OCI-LY1 (cell line): Measurements from ENCODE around the gene PPEF2.

ENCODE experiments used
- H2AFZ ChIP-seq: fragments of 200-600 bp; sonication (generic), shearing (Covaris generic); 2 replicates; pipeline ENCODE4 v1.6.0; 2014; ENCODE audit warnings: antibody characterized with exemption, mild to moderate bottlenecking, low read length
- H3F3A ChIP-seq: fragments of 200-600 bp; sonication (generic), shearing (Covaris generic); 2 replicates; pipeline ENCODE4 v1.6.0; 2014; ENCODE audit warnings: mild to moderate bottlenecking, antibody characterized with exemption, low read length, moderate library complexity; ENCODE audit not compliant: insufficient read depth
- H3K27ac ChIP-seq: fragments of 200-600 bp; sonication (generic); 2 replicates; pipeline ENCODE4 v1.5.1; 2014; ENCODE audit warnings: low read length, mixed run types, mild to moderate bottlenecking, low read depth; ENCODE audit not compliant: poor library complexity, severe bottlenecking
- H3K27me3 ChIP-seq: fragments of 200-600 bp; sonication (generic); 2 replicates; pipeline ENCODE4 v1.6.0; 2014; ENCODE audit warnings: antibody characterized with exemption, mild to moderate bottlenecking, low read length, moderate library complexity; ENCODE audit not compliant: insufficient read depth
- H3K36me3 ChIP-seq: fragments of 200-600 bp; sonication (generic); 2 replicates; pipeline ENCODE4 v1.6.1; 2014; ENCODE audit warnings: mild to moderate bottlenecking, antibody characterized with exemption, low read length, moderate library complexity, mixed read lengths; ENCODE audit not compliant: insufficient read depth
- H3K4me1 ChIP-seq: fragments of 200-600 bp; sonication (generic); 2 replicates; pipeline ENCODE4 v1.5.1; 2014; ENCODE audit warnings: mild to moderate bottlenecking, low read length, moderate library complexity; ENCODE audit not compliant: insufficient read depth, severe bottlenecking
- H3K4me2 ChIP-seq: fragments of 200-600 bp; sonication (generic), shearing (Covaris generic); 2 replicates; pipeline ENCODE4 v1.6.1; 2014; ENCODE audit warnings: low read length
- H3K4me3 ChIP-seq: fragments of 200-600 bp; sonication (generic); 2 replicates; pipeline ENCODE4 v1.5.1; 2014; ENCODE audit warnings: low read length, low read depth, mild to moderate bottlenecking, mixed read lengths; ENCODE audit not compliant: poor library complexity, severe bottlenecking
- H3K79me2 ChIP-seq: fragments of 200-600 bp; shearing (Covaris generic); 2 replicates; pipeline ENCODE4 v1.6.1; 2016; ENCODE audit warnings: mixed run types, low read length, mixed read lengths; ENCODE audit not compliant: insufficient read depth
- H3K9ac ChIP-seq: fragments of 200-600 bp; sonication (generic), shearing (Covaris generic); 2 replicates; pipeline ENCODE4 v1.6.1; 2014; ENCODE audit warnings: mild to moderate bottlenecking, low read length, mixed read lengths
- H3K9me2 ChIP-seq: fragments of 200-600 bp; sonication (generic), shearing (Covaris generic); 2 replicates; pipeline ENCODE4 v1.6.1; 2014; ENCODE audit warnings: low read depth, mild to moderate bottlenecking, low read length, mixed read lengths
- H3K9me3 ChIP-seq: fragments of 200-600 bp; shearing (Covaris generic); 2 replicates; pipeline ENCODE4 v1.6.1; 2014; ENCODE audit warnings: low read length, mixed read lengths
- H4K20me1 ChIP-seq: fragments of 200-600 bp; sonication (generic), shearing (Covaris generic); 2 replicates; pipeline ENCODE4 v1.6.0; 2016; ENCODE audit warnings: mild to moderate bottlenecking, low read length; ENCODE audit not compliant: insufficient read depth
- CTCF ChIP-seq: fragments of 200-600 bp; sonication (generic), shearing (Covaris generic); IDR thresholded peaks from 2 replicates; pipeline ENCODE4 v1.5.1; 2017; ENCODE audit warnings: mild to moderate bottlenecking, antibody characterized with exemption, low read length, moderate library complexity, mixed read lengths
- EZH2 ChIP-seq: fragments of 200-600 bp; sonication (generic), shearing (Covaris generic); IDR thresholded peaks from 2 replicates; pipeline ENCODE4 v1.8.0; 2017; ENCODE audit warnings: borderline replicate concordance, mixed run types, mild to moderate bottlenecking, antibody characterized with exemption, low read length, moderate library complexity, mixed read lengths

Gene PPEF2

GRCh38 chr4:75891611-75892010, 10.6 kb downstream of the PPEF2 start:
- no peaks in the 10 kb centered on the region for H3K9me3 ChIP-seq
- no peaks in the 10 kb centered on the region for H3K36me3 ChIP-seq
- no peak overlapping the region for H3K4me2 ChIP-seq
- H3K27me3 ChIP-seq: no peaks in the 10 kb centered on the region
- no peaks in the 10 kb centered on the region for H3K79me2 ChIP-seq
- H3K4me1 ChIP-seq: no peaks in the 10 kb centered on the region
- TF ChIP-seq EZH2: no peak
- TF ChIP-seq CTCF: no peak
- H2AFZ ChIP-seq: no peak overlapping the region
- no peak overlapping the region for H3K4me3 ChIP-seq
- H3K9ac ChIP-seq: no peak overlapping the region
- H3F3A ChIP-seq: no peaks in the 10 kb centered on the region
- H4K20me1 ChIP-seq: no peaks in the 10 kb centered on the region
- H3K9me2 ChIP-seq: no peaks in the 10 kb centered on the region
- H3K27ac ChIP-seq: no peak overlapping the region

- Histone ChIP-seq H3K9ac (no peak overlapping the region), H3K9me2 (no peaks in the 10 kb centered on the region), H3K4me1 (no peaks in the 10 kb centered on the region), H2AFZ (no peak overlapping the region), H3F3A (no peaks in the 10 kb centered on the region), H4K20me1 (no peaks in the 10 kb centered on the region), H3K36me3 (no peaks in the 10 kb centered on the region), H3K4me3 (no peak overlapping the region), H3K27ac (no peak overlapping the region), H3K27me3 (no peaks in the 10 kb centered on the region), H3K79me2 (no peaks in the 10 kb centered on the region), H3K4me2 (no peak overlapping the region), H3K9me3 (no peaks in the 10 kb centered on the region)
- no peak for TF ChIP-seq EZH2
- TF ChIP-seq CTCF: no peak
These were observed 12.6 kb downstream of the PPEF2 start for GRCh38 chr4:75889537-75890199.

- Histone ChIP-seq H3K4me1 (no peaks in the 10 kb centered on the region), H3K36me3 (no peaks in the 10 kb centered on the region), H3K9ac (no peak overlapping the region), H3K4me2 (no peak overlapping the region), H3K4me3 (no peak overlapping the region), H2AFZ (no peak overlapping the region), H3K9me3 (no peaks in the 10 kb centered on the region), H3F3A (no peaks in the 10 kb centered on the region), H3K27ac (no peak overlapping the region), H3K27me3 (no peaks in the 10 kb centered on the region), H3K79me2 (no peaks in the 10 kb centered on the region), H3K9me2 (no peaks in the 10 kb centered on the region), H4K20me1 (no peaks in the 10 kb centered on the region)
- no peak for TF ChIP-seq EZH2
- TF ChIP-seq CTCF: no peak
These were observed 16.1 kb downstream of the PPEF2 start for GRCh38 chr4:75886104-75886503.
